H1 (cell line): Measurements from ENCODE around the gene GP1BB. TPM values are rescaled to one million over a fixed set of nuclear protein-coding genes. Genes with fewer than 3 reads are reported as not detected.

Experiments used
- CTCF ChIA-PET: fragments of 300-600 bp; sonication (Branson Sonifier 250); formaldehyde crosslinking; loops from one replicate; lab custom pipeline; 2021; ENCODE audit not compliant: partially characterized antibody; lab: Charles Lee
- POLR2A ChIA-PET: fragments of 300-600 bp; sonication (Branson Sonifier 250); formaldehyde crosslinking; loops from one replicate; lab custom pipeline; 2021; ENCODE audit warnings: inconsistent platforms; ENCODE audit not compliant: partially characterized antibody; lab: Charles Lee
- DNase-seq, 2 experiments: peaks; one replicate each; pipeline versions ENCODE4 v3.0.0 to v3.0.0-alpha.2; 2010 to 2022; ENCODE audit warnings: low spot score in 2 of 2, low read depth in 1 of 2, mixed read lengths in 1 of 2
- FAIRE-seq: peaks from 2 replicates; lab custom pipeline; 2011; peaks lifted over from hg19 to GRCh38; lab: Jason Lieb, UNC
- H2AFZ ChIP-seq: 2 replicates; pipeline ENCODE4 v1.8.1; 2012; ENCODE audit warnings: low read length, inconsistent platforms
- H2AK5ac ChIP-seq: 2 replicates; pipeline ENCODE4 v1.6.1; 2013; ENCODE audit warnings: low read depth, low read length
- H2BK120ac ChIP-seq: replicated peaks from 2 replicates; pipeline ENCODE3; 2013; ENCODE audit warnings: low read depth, low read length, inconsistent platforms
- H2BK12ac ChIP-seq: 2 replicates; pipeline ENCODE4 v1.6.1; 2013; ENCODE audit warnings: low read depth, low read length
- H2BK15ac ChIP-seq: 2 replicates; pipeline ENCODE4 v1.6.1; 2013; ENCODE audit warnings: low read length
- H2BK20ac ChIP-seq: 2 replicates; pipeline ENCODE4 v1.6.1; 2013; ENCODE audit warnings: low read length
- H2BK5ac ChIP-seq: 2 replicates; pipeline ENCODE4 v1.6.1; 2013; ENCODE audit warnings: low read depth, low read length
- H3K14ac ChIP-seq: 2 replicates; pipeline ENCODE4 v1.6.1; 2013; ENCODE audit warnings: inconsistent platforms; ENCODE audit not compliant: insufficient read length
- H3K18ac ChIP-seq: 2 replicates; pipeline ENCODE4 v1.6.1; 2013; ENCODE audit warnings: low read length; ENCODE audit errors: extremely low read depth
- H3K23ac ChIP-seq: 2 replicates; pipeline ENCODE4 v1.6.1; 2013; ENCODE audit warnings: inconsistent platforms; ENCODE audit not compliant: insufficient read length
- H3K23me2 ChIP-seq: 2 replicates; pipeline ENCODE4 v1.6.1; 2013; ENCODE audit warnings: low read depth, low read length
- H3K27ac ChIP-seq: 2 replicates; pipeline ENCODE4 v1.6.1; 2011; ENCODE audit warnings: low read depth, low read length, inconsistent platforms
- H3K27me3 ChIP-seq, 4 experiments: replicated peaks in 1 of 4; 1 replicate in 1 of 4; 2 replicates in 3 of 4; pipeline versions ENCODE4 v1.6.1 to v1.8.1; 2011 to 2013; ENCODE audit warnings: low read length in 3 of 4, mild to moderate bottlenecking in 3 of 4, inconsistent platforms in 2 of 4, mixed read lengths in 2 of 4, moderate library complexity in 1 of 4; ENCODE audit not compliant: control insufficient read depth in 3 of 4, insufficient read depth in 3 of 4; ENCODE audit errors: extremely low read depth in 1 of 4
- H3K36me3 ChIP-seq, 4 experiments: 2 replicates each; pipeline versions ENCODE4 v1.6.1 to v1.8.1; 2011 to 2013; ENCODE audit warnings: mild to moderate bottlenecking in 4 of 4, low read length in 3 of 4, moderate library complexity in 2 of 4, control low read depth in 1 of 4, inconsistent platforms in 1 of 4; ENCODE audit not compliant: insufficient read depth in 4 of 4, control insufficient read depth in 2 of 4
- H3K4ac ChIP-seq: replicated peaks from 2 replicates; pipeline ENCODE3; 2013; ENCODE audit warnings: low read length, low read depth, mixed read lengths, inconsistent platforms; ENCODE audit not compliant: insufficient read length
- H3K4me1 ChIP-seq, 4 experiments: replicated peaks in 1 of 4; 1 replicate in 1 of 4; 2 replicates in 3 of 4; pipeline versions ENCODE4 v1.6.1 to v1.8.1; 2011 to 2013; ENCODE audit warnings: low read length in 3 of 4, inconsistent platforms in 2 of 4, mixed read lengths in 1 of 4; ENCODE audit not compliant: insufficient read depth in 4 of 4, control insufficient read depth in 3 of 4
- H3K4me2 ChIP-seq, 2 experiments: 2 replicates each; pipeline versions ENCODE4 v1.6.1 to v1.8.1; 2011 to 2013; ENCODE audit warnings: low read depth in 2 of 2, low read length in 2 of 2, control low read depth in 1 of 2, inconsistent platforms in 1 of 2, mild to moderate bottlenecking in 1 of 2; ENCODE audit not compliant: insufficient read depth in 1 of 2
- H3K4me3 ChIP-seq, 4 experiments: fragments of 200-600, 300-600 bp in 1 of 4; sonication (generic), shearing (Covaris generic), sonication (Bioruptor Twin) in 1 of 4; 2 replicates each; pipeline versions ENCODE4 v1.5.1 to v1.8.1; 2011 to 2016; ENCODE audit warnings: low read length in 4 of 4, low read depth in 3 of 4, control low read depth in 2 of 4, inconsistent platforms in 2 of 4, mild to moderate bottlenecking in 2 of 4, mixed read lengths in 1 of 4, moderate library complexity in 1 of 4; ENCODE audit not compliant: insufficient read depth in 2 of 4; ENCODE audit errors: extremely low read depth in 1 of 4
- H3K56ac ChIP-seq: replicated peaks from 2 replicates; pipeline ENCODE3; 2013; ENCODE audit warnings: low read depth, mild to moderate bottlenecking, mixed read lengths, low read length, inconsistent platforms; ENCODE audit not compliant: insufficient read length
- H3K79me1 ChIP-seq: 2 replicates; pipeline ENCODE4 v1.6.1; 2013; ENCODE audit warnings: low read depth, low read length, control low read depth
- H3K79me2 ChIP-seq, 2 experiments: 2 replicates each; pipeline versions ENCODE4 v1.6.1 to v1.8.1; 2012 to 2013; ENCODE audit warnings: low read length in 2 of 2, mild to moderate bottlenecking in 2 of 2, inconsistent platforms in 1 of 2; ENCODE audit not compliant: insufficient read depth in 2 of 2, control insufficient read depth in 1 of 2
- H3K9ac ChIP-seq, 4 experiments: replicated peaks in 1 of 4; 1 replicate in 1 of 4; 2 replicates in 3 of 4; pipeline versions ENCODE4 v1.6.1 to v1.8.1; 2011 to 2013; ENCODE audit warnings: low read depth in 3 of 4, low read length in 3 of 4, control low read depth in 2 of 4, mild to moderate bottlenecking in 2 of 4, moderate library complexity in 2 of 4, inconsistent platforms in 1 of 4; ENCODE audit errors: extremely low read depth in 1 of 4
- H3K9me3 ChIP-seq, 2 experiments: 2 replicates each; pipeline versions ENCODE4 v1.6.1 to v1.8.1; 2012 to 2013; ENCODE audit warnings: mild to moderate bottlenecking in 2 of 2, moderate library complexity in 2 of 2, control low read depth in 1 of 2, inconsistent platforms in 1 of 2, low read depth in 1 of 2, low read length in 1 of 2, mixed read lengths in 1 of 2; ENCODE audit not compliant: insufficient read depth in 2 of 2
- H4K20me1 ChIP-seq, 2 experiments: replicated peaks in 1 of 2; 2 replicates each; pipeline versions ENCODE3 to v1.8.1; 2011 to 2013; ENCODE audit warnings: inconsistent platforms in 2 of 2, low read length in 2 of 2, mild to moderate bottlenecking in 1 of 2; ENCODE audit not compliant: insufficient read depth in 2 of 2, control insufficient read depth in 1 of 2
- H4K5ac ChIP-seq: 2 replicates; pipeline ENCODE4 v1.6.1; 2013; ENCODE audit warnings: low read length, low read depth, mixed read lengths, inconsistent platforms; ENCODE audit not compliant: insufficient read length
- H4K8ac ChIP-seq: 2 replicates; pipeline ENCODE4 v1.8.0; 2013; ENCODE audit warnings: mild to moderate bottlenecking, moderate library complexity, low read length, inconsistent platforms; ENCODE audit not compliant: insufficient read depth; ENCODE audit errors: extremely low read depth
- H4K91ac ChIP-seq: replicated peaks from 2 replicates; pipeline ENCODE3; 2013; ENCODE audit warnings: low read length, mixed read lengths, inconsistent platforms; ENCODE audit not compliant: insufficient read length
- BRCA1 ChIP-seq: IDR thresholded peaks from 2 replicates; pipeline ENCODE4 v1.6.1; 2012; ENCODE audit warnings: low read depth, low read length, improper control_type of control experiment
- CBX5 ChIP-seq: fragments of 300-800, 300-1000 bp; sonication (generic); IDR thresholded peaks from 2 replicates; pipeline ENCODE4 v1.7.1; 2016; ENCODE audit warnings: antibody characterized with exemption, low read length, low read depth
- JUND ChIP-seq: IDR thresholded peaks from 2 replicates; pipeline ENCODE4 v1.6.1; 2011; ENCODE audit warnings: mild to moderate bottlenecking, improper control_type of control experiment, low read length
- RBBP5 ChIP-seq: IDR thresholded peaks from 2 replicates; pipeline ENCODE4 v1.7.1; 2012; ENCODE audit warnings: low read depth, mild to moderate bottlenecking, inconsistent platforms, low read length, moderate library complexity, borderline replicate concordance
- RNF2 ChIP-seq: fragments of 200-900, 300-1000 bp; sonication (generic); IDR thresholded peaks from 2 replicates; pipeline ENCODE4 v1.7.1; 2016; ENCODE audit warnings: borderline replicate concordance, low read depth, mild to moderate bottlenecking, antibody characterized with exemption, low read length; ENCODE audit not compliant: poor library complexity, severe bottlenecking; ENCODE audit errors: missing control alignments
- RXRA ChIP-seq: IDR thresholded peaks from 2 replicates; pipeline ENCODE4 v1.6.1; 2011; ENCODE audit warnings: low read depth, mild to moderate bottlenecking, low read length, moderate library complexity; ENCODE audit not compliant: insufficient read depth
- TEAD4 ChIP-seq: IDR thresholded peaks from 2 replicates; pipeline ENCODE4 v1.6.1; 2012; ENCODE audit warnings: low read depth, low read length, inconsistent platforms, mixed read lengths
- WGBS, 2 experiments: shearing (Covaris generic) in 1 of 2; methylation state at CpG; one replicate each; pipeline versions ENCODE4 v1.1.6 to v1.1.7; 2013 to 2015; ENCODE audit warnings: low lambda C conversion rate in 2 of 2, mixed read lengths in 2 of 2, inconsistent platforms in 1 of 2, low coverage in 1 of 2, missing lambda C conversion rate in 1 of 2; ENCODE audit not compliant: insufficient replicate concordance in 2 of 2, insufficient coverage in 1 of 2, insufficient read length in 1 of 2; ENCODE audit errors: extremely low coverage in 1 of 2, missing lambda C conversion rate in 1 of 2; 5-methylcytosine and 5-hydroxymethylcytosine counted together
- polyA plus RNA-seq, 7 experiments: library from polyadenylated mRNA; depleted of rRNA in 3 of 7; stranded (reverse) in 5 of 7; unstranded in 2 of 7; fragments of >200 nt in 5 of 7; fragments of 200-250 nt in 2 of 7; gene quantifications; 1 replicate in 5 of 7; 2 replicates in 1 of 7; 4 replicates in 1 of 7; pipeline versions ENCODE4 v1.2.1 to v1.2.3, GENCODE V29; 2011 to 2013; ENCODE audit warnings: missing spikeins in 2 of 7, mixed read lengths in 2 of 7
- total RNA-seq: library from RNA; stranded (reverse); fragmentation: NEBNext Ultra II Directional; extraction: Animal tissue kit (Norgen Biotek cat#: 25700); gene quantifications from 2 replicates; pipeline ENCODE4 v1.2.1, GENCODE V29; 2021
- TF ChIP-seq, protein P1 (sequence below): IDR thresholded peaks from 2 replicates; pipeline ENCODE4 v1.6.1; 2011; ENCODE audit warnings: low read depth, mild to moderate bottlenecking, low read length; ENCODE audit not compliant: insufficient read depth

Gene GP1BB
- total and polyA plus RNA-seq, 2 of the 8 experiments (the other 6 are each of a cell fraction or from before 2014, with no cell fraction given): 0.36 TPM; not detected in 1

DNA sequence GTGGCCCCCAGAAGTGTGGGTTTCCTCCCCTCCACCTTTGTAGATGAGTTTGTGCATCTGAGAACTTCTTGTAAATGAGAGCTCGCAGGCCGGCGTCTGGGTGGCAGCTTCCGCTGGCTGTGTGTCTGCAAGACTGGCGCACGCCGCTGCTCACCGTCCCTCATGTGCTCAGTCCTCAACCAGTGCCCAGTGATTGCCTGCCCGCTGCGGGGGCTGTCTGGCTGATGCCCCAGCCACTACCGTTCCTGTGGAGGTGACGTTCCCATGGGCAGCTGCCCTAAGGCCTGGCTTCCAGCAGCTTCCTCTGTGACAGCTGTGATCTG lies 46.0 kb downstream of the GP1BB start:
- no peak overlapping the region for H3K56ac ChIP-seq
- no peaks in the 10 kb centered on the region for H3K9me3 ChIP-seq
- no peak overlapping the region for H4K91ac ChIP-seq
- no peak overlapping the region for H2BK120ac ChIP-seq
- no peak overlapping the region for H2BK20ac ChIP-seq
- H3K4me2 ChIP-seq: no peak overlapping the region
- H3K18ac ChIP-seq: no peak overlapping the region
- no peak overlapping the region for H3K9ac ChIP-seq
- no peak overlapping the region for H3K4ac ChIP-seq
- peaks cover 54 to 69% (median 67%) of the 10 kb centered on the region in 4 experiments for H3K27me3 ChIP-seq
- H2AFZ ChIP-seq: no peak overlapping the region
- H3K79me1 ChIP-seq: no peaks in the 10 kb centered on the region
- ChIA-PET CTCF (interaction anchor here (0.7 to 3.2 kb wide), 12 partner anchors 9 to 185 kb away, joined by 3 to 23 read pairs (median 4); partner anchors contain the start of gene GP1BB), POLR2A (interaction anchor here (1.0 kb wide), 1 partner anchor 46 kb away, joined by 3 read pairs; the partner anchor contains the start of gene GP1BB)
- H2BK12ac ChIP-seq: 0 out of 2 replicates have a peak overlapping the region, but pooled peaks have one; percentile 50
- peaks cover 0 to 24% (median 11%) of the 10 kb centered on the region in 4 experiments; a peak in 6 of 7 replicates for H3K4me1 ChIP-seq
- no peak overlapping the region for H2AK5ac ChIP-seq
- H4K5ac ChIP-seq: no peak overlapping the region
- H2BK15ac ChIP-seq: no peak overlapping the region
- no peak overlapping the region for H3K27ac ChIP-seq
- no peak overlapping the region for H2BK5ac ChIP-seq
- H3K79me2 ChIP-seq: no peaks in the 10 kb centered on the region
- no peak overlapping the region for H3K4me3 ChIP-seq
- WGBS, 2 experiments: 98% methylated on average over 11 of the region's 12 CpGs; no CpG with 5 or more reads in 1 of the 2 experiments
- no peak for DNase-seq
- no peak overlapping the region; the same call in 1 of the 2 replicates for H4K8ac ChIP-seq
- H3K36me3 ChIP-seq: peaks cover 0 to 3% (median 0%) of the 10 kb centered on the region in 4 experiments; a peak in 1 of 8 replicates
- peaks cover 4% of the 10 kb centered on the region; the same call in 1 of the 2 replicates for H3K23me2 ChIP-seq
- peaks cover 7 to 10% of the 10 kb centered on the region in 2 experiments for H4K20me1 ChIP-seq
- H3K14ac ChIP-seq: no peak overlapping the region
- no peak overlapping the region for H3K23ac ChIP-seq
- FAIRE-seq: no peak
- TF ChIP-seq RXRA: no peak
- TF ChIP-seq, protein P1, sequence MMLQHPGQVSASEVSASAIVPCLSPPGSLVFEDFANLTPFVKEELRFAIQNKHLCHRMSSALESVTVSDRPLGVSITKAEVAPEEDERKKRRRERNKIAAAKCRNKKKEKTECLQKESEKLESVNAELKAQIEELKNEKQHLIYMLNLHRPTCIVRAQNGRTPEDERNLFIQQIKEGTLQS: no peak
- no peak for TF ChIP-seq CBX5
- no peak for TF ChIP-seq JUND
- TF ChIP-seq RNF2: no peak
- no peak for TF ChIP-seq RBBP5
- no peak for TF ChIP-seq BRCA1
- no peak for TF ChIP-seq TEAD4
